SK-N-SH (cell line): ENCODE data around the gene C18orf63. TPM values are rescaled to one million over a fixed set of nuclear protein-coding genes. Genes with fewer than 3 reads are reported as not detected.

ENCODE experiments used
- CTCF ChIA-PET: fragments of 300-600, 350-600 bp; formaldehyde crosslinking; extraction: SDS; loops from one replicate; lab custom pipeline; 2021; lab: Yijun Ruan, JAX
- POLR2A ChIA-PET: fragments of 350-600 bp; sonication (Branson Sonifier 250); formaldehyde crosslinking; extraction: SDS; loops from one replicate; lab custom pipeline; 2020; ENCODE audit warnings: antibody characterized with exemption, inconsistent platforms; lab: Yijun Ruan, JAX
- DNase-seq: peaks from one replicate; pipeline ENCODE4 v3.0.0; 2012
- H2AFZ ChIP-seq: fragments of 200-600 bp; sonication (generic); 2 replicates; pipeline ENCODE4 v1.8.1; 2016; ENCODE audit warnings: antibody characterized with exemption, mild to moderate bottlenecking, low read depth
- H3F3A ChIP-seq: fragments of 200-600 bp; sonication (generic); replicated peaks from 2 replicates; pipeline ENCODE3; 2016; ENCODE audit warnings: antibody characterized with exemption, mild to moderate bottlenecking; ENCODE audit not compliant: insufficient read depth
- H3K27ac ChIP-seq, 2 experiments: fragments of 200-500 bp in 1 of 2; fragments of 200-600 bp in 1 of 2; sonication (Bioruptor generic) in 1 of 2; sonication (generic), shearing (Covaris generic) in 1 of 2; 2 replicates each; pipeline versions ENCODE4 v1.5.1 to v1.6.1; 2014 to 2016; ENCODE audit warnings: low read depth in 2 of 2, inconsistent platforms in 1 of 2, low read length in 1 of 2, mild to moderate bottlenecking in 1 of 2, mixed read lengths in 1 of 2
- H3K27me3 ChIP-seq: fragments of 200-600 bp; sonication (generic), shearing (Covaris generic); 2 replicates; pipeline ENCODE4 v1.6.1; 2016; ENCODE audit warnings: mixed run types; ENCODE audit not compliant: insufficient read depth
- H3K36me3 ChIP-seq, 2 experiments: fragments of 200-500 bp in 1 of 2; fragments of 200-600 bp in 1 of 2; sonication (Bioruptor generic) in 1 of 2; sonication (generic) in 1 of 2; replicated peaks in 1 of 2; 2 replicates each; pipeline versions ENCODE3 to v1.5.1; 2014 to 2016; ENCODE audit warnings: low read length in 1 of 2, mild to moderate bottlenecking in 1 of 2; ENCODE audit not compliant: insufficient read depth in 2 of 2, control insufficient read depth in 1 of 2
- H3K4me1 ChIP-seq, 2 experiments: fragments of 200-500 bp in 1 of 2; fragments of 200-600 bp in 1 of 2; sonication (Bioruptor generic) in 1 of 2; sonication (generic), shearing (Covaris generic) in 1 of 2; 2 replicates each; pipeline versions ENCODE4 v1.5.1 to v1.6.1; 2014 to 2016; ENCODE audit warnings: low read depth in 1 of 2, low read length in 1 of 2, mixed run types in 1 of 2; ENCODE audit not compliant: insufficient read depth in 2 of 2, control insufficient read depth in 1 of 2
- H3K4me2 ChIP-seq: fragments of 200-600 bp; sonication (generic), shearing (Covaris generic); 2 replicates; pipeline ENCODE4 v1.6.1; 2017; ENCODE audit warnings: mixed run types
- H3K4me3 ChIP-seq, 2 experiments: fragments of 200-500 bp in 1 of 2; fragments of 200-600 bp in 1 of 2; sonication (Bioruptor generic) in 1 of 2; sonication (generic), shearing (Covaris generic) in 1 of 2; 2 replicates each; pipeline versions ENCODE4 v1.5.1 to v1.8.1; 2014 to 2016; ENCODE audit warnings: low read depth in 2 of 2, inconsistent platforms in 1 of 2, low read length in 1 of 2, mild to moderate bottlenecking in 1 of 2, mixed read lengths in 1 of 2, moderate library complexity in 1 of 2
- H3K79me2 ChIP-seq: fragments of 200-600 bp; sonication (generic); 2 replicates; pipeline ENCODE4 v1.8.1; 2017; ENCODE audit warnings: mild to moderate bottlenecking; ENCODE audit not compliant: insufficient read depth
- H3K9ac ChIP-seq: fragments of 200-600 bp; sonication (generic); 2 replicates; pipeline ENCODE4 v1.6.1; 2017; ENCODE audit warnings: mixed run types
- H3K9me2 ChIP-seq: fragments of 200-600 bp; sonication (generic); 2 replicates; pipeline ENCODE4 v1.6.1; 2017; ENCODE audit warnings: mixed run types
- H3K9me3 ChIP-seq: fragments of 200-600 bp; sonication (generic); 2 replicates; pipeline ENCODE4 v1.6.1; 2017; ENCODE audit warnings: mixed run types, mild to moderate bottlenecking, moderate library complexity
- H4K20me1 ChIP-seq: fragments of 200-600 bp; sonication (generic); 2 replicates; pipeline ENCODE4 v1.6.1; 2017; ENCODE audit warnings: mild to moderate bottlenecking, mixed run types; ENCODE audit not compliant: insufficient read depth
- ELF1 ChIP-seq: IDR thresholded peaks from 2 replicates; pipeline ENCODE4 v1.4.0; 2012
- EZH2phosphoT487 ChIP-seq: fragments of 200-600 bp; sonication (generic); IDR thresholded peaks from 2 replicates; pipeline ENCODE4 v1.6.1; 2017; ENCODE audit warnings: low read depth, mixed run types, mild to moderate bottlenecking, antibody characterized with exemption, moderate library complexity, borderline replicate concordance
- FOSL2 ChIP-seq: IDR thresholded peaks from 2 replicates; pipeline ENCODE4 v1.4.0; 2012; ENCODE audit warnings: low read depth, mild to moderate bottlenecking, moderate library complexity, borderline replicate concordance
- FOXJ3 ChIP-seq: sonication (generic); formaldehyde crosslinking; IDR thresholded peaks from 2 replicates; pipeline ENCODE4 v1.5.1; 2020; ENCODE audit warnings: mild to moderate bottlenecking, missing genetic modification reagents
- FOXM1 ChIP-seq: IDR thresholded peaks from 2 replicates; pipeline ENCODE4 v1.4.0; 2012; ENCODE audit warnings: low read depth, mild to moderate bottlenecking
- GABPA ChIP-seq: IDR thresholded peaks from 2 replicates; pipeline ENCODE4 v1.4.0; 2012; ENCODE audit warnings: low read depth, mild to moderate bottlenecking
- GATA2 ChIP-seq: sonication (generic); formaldehyde crosslinking; IDR thresholded peaks from 2 replicates; pipeline ENCODE4 v1.5.0; 2020; ENCODE audit warnings: mild to moderate bottlenecking, missing genetic modification reagents
- IRF3 ChIP-seq: fragments of 150-350 bp; IDR thresholded peaks from 2 replicates; pipeline ENCODE4 v1.6.1; 2016; ENCODE audit warnings: mild to moderate bottlenecking, low read depth, low read length
- JUND ChIP-seq: IDR thresholded peaks from 2 replicates; pipeline ENCODE4 v1.4.0; 2012
- MXI1 ChIP-seq: IDR thresholded peaks from 2 replicates; pipeline ENCODE4 v1.6.1; 2012; ENCODE audit warnings: mild to moderate bottlenecking, low read depth, low read length, improper control_type of control experiment
- NFIC ChIP-seq: IDR thresholded peaks from 2 replicates; pipeline ENCODE4 v1.4.0; 2012; ENCODE audit warnings: borderline replicate concordance
- RAD21 ChIP-seq: IDR thresholded peaks from 2 replicates; pipeline ENCODE4 v1.6.1; 2012; ENCODE audit warnings: mild to moderate bottlenecking, low read length
- RCOR1 ChIP-seq: fragments of 150-350 bp; IDR thresholded peaks from 2 replicates; pipeline ENCODE4 v1.6.1; 2017; ENCODE audit warnings: antibody characterized with exemption, low read length
- RFX5 ChIP-seq: IDR thresholded peaks from 2 replicates; pipeline ENCODE4 v1.6.1; 2012; ENCODE audit warnings: mild to moderate bottlenecking, improper control_type of control experiment, low read length
- RXRA ChIP-seq: IDR thresholded peaks from 2 replicates; pipeline ENCODE4 v1.4.0; 2012; ENCODE audit warnings: low read depth, mild to moderate bottlenecking, borderline replicate concordance
- SIN3A ChIP-seq: IDR thresholded peaks from 2 replicates; pipeline ENCODE4 v1.6.1; 2012; ENCODE audit warnings: low read depth, mild to moderate bottlenecking, low read length, moderate library complexity, borderline replicate concordance
- SMC3 ChIP-seq: IDR thresholded peaks from 2 replicates; pipeline ENCODE4 v1.6.1; 2012; ENCODE audit warnings: low read depth, low read length, improper control_type of control experiment
- TAF1 ChIP-seq: IDR thresholded peaks from 2 replicates; pipeline ENCODE4 v1.6.1; 2012; ENCODE audit warnings: low read depth, mild to moderate bottlenecking, low read length, moderate library complexity, borderline replicate concordance
- YY1 ChIP-seq: IDR thresholded peaks from 2 replicates; pipeline ENCODE4 v1.4.0; 2012; ENCODE audit warnings: low read depth, mild to moderate bottlenecking
- ZBTB33 ChIP-seq: IDR thresholded peaks from 2 replicates; pipeline ENCODE4 v1.4.0; 2012; ENCODE audit warnings: low read depth, borderline replicate concordance
- WGBS: methylation state at CpG from one replicate; pipeline ENCODE4 v1.1.6; 2017; ENCODE audit warnings: low lambda C conversion rate; 5-methylcytosine and 5-hydroxymethylcytosine counted together
- polyA plus RNA-seq, 3 experiments: library from polyadenylated mRNA; depleted of rRNA; stranded (reverse); fragments of >200 nt; gene quantifications; 2 replicates each; pipeline ENCODE4 v1.2.3, GENCODE V29; 2012
- TF ChIP-seq, protein P1 (sequence below): IDR thresholded peaks from 2 replicates; pipeline ENCODE4; 2012

The C18orf63 gene
- polyA plus RNA-seq, 1 of the 3 experiments (the other 2 are of a cell fraction): not detected

DNA sequence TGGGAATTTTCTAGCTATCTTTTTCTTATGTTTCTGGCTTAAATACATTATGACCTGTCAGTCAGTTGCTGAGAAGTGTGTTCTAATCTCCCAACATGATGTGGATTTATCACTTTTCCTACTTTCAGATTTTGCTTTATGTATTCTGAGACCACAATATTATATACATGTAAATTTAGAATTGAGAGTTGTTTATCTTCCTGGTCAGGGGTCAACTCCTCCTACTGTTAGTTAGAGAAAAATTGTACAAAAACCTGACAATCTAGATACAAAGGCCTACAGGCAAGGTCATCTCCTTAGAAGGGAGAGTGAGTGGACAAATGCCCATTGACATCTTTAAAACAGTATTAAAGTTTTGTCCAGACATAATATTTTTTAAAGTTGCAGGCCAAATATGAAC lies 30.6 kb downstream of the C18orf63 start:
- H4K20me1 ChIP-seq: no peaks in the 10 kb centered on the region
- H3K4me2 ChIP-seq: no peak overlapping the region
- H3K9ac ChIP-seq: no peak overlapping the region
- DNase-seq: no peak
- no peaks in the 10 kb centered on the region for H3K36me3 ChIP-seq
- H3K4me1 ChIP-seq: no peaks in the 10 kb centered on the region
- no peak overlapping the region for H3K4me3 ChIP-seq
- H3K9me2 ChIP-seq: no peaks in the 10 kb centered on the region
- H3K27me3 ChIP-seq: no peaks in the 10 kb centered on the region; the same call in 1 of the 2 replicates
- no peaks in the 10 kb centered on the region for H3F3A ChIP-seq
- H3K79me2 ChIP-seq: no peaks in the 10 kb centered on the region
- no peak for TF ChIP-seq JUND
- no peak for TF ChIP-seq NFIC
- no peak for TF ChIP-seq RFX5
- TF ChIP-seq ELF1: no peak
- no peak for TF ChIP-seq YY1
- no peak for TF ChIP-seq RCOR1
- no peak for TF ChIP-seq TAF1
- TF ChIP-seq MXI1: no peak
- TF ChIP-seq, all 33 proteins: peak for 0
- Histone ChIP-seq H3K9me3 (no peaks in the 10 kb centered on the region), H2AFZ (no peak overlapping the region), H3K27ac (no peak overlapping the region)
- ChIA-PET CTCF (interaction anchor here (10.4 kb wide), 1 partner anchor 204 kb away, joined by 88 read pairs; no protein-coding TSS in a partner anchor), POLR2A (no interaction called here)

GRCh38 chr18:74348581-74348980 lies 32.9 kb downstream of the C18orf63 start:
- H3K9me2 ChIP-seq: no peaks in the 10 kb centered on the region
- H3K79me2 ChIP-seq: no peaks in the 10 kb centered on the region
- no peaks in the 10 kb centered on the region for H3F3A ChIP-seq
- H4K20me1 ChIP-seq: no peaks in the 10 kb centered on the region
- ChIA-PET CTCF (interaction anchor here (2.5 to 10.4 kb wide), 3 partner anchors 145 to 202 kb away, joined by 10 to 88 read pairs (median 11); no protein-coding TSS in a partner anchor), POLR2A (no interaction called here)
- no peak overlapping the region for H3K27ac ChIP-seq
- H2AFZ ChIP-seq: no peak overlapping the region
- no peak for DNase-seq
- no peaks in the 10 kb centered on the region for H3K36me3 ChIP-seq
- no peaks in the 10 kb centered on the region; the same call in 1 of the 2 replicates for H3K27me3 ChIP-seq
- 3% methylated on average over 2 of the region's 2 CpGs for WGBS
- H3K4me3 ChIP-seq: no peak overlapping the region
- H3K9me3 ChIP-seq: no peaks in the 10 kb centered on the region
- TF ChIP-seq GATA2 (CRISPR knock-in tag): no peak
- TF ChIP-seq ZBTB33: no peak
- TF ChIP-seq GABPA: no peak
- TF ChIP-seq FOXJ3 (CRISPR knock-in tag): no peak
- no peak for TF ChIP-seq NFIC
- no peak for TF ChIP-seq FOXM1
- TF ChIP-seq FOSL2: no peak
- TF ChIP-seq RAD21: no peak
- TF ChIP-seq, protein P1, sequence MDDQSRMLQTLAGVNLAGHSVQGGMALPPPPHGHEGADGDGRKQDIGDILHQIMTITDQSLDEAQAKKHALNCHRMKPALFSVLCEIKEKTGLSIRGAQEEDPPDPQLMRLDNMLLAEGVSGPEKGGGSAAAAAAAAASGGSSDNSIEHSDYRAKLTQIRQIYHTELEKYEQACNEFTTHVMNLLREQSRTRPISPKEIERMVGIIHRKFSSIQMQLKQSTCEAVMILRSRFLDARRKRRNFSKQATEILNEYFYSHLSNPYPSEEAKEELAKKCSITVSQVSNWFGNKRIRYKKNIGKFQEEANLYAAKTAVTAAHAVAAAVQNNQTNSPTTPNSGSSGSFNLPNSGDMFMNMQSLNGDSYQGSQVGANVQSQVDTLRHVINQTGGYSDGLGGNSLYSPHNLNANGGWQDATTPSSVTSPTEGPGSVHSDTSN: no peak
- TF ChIP-seq JUND: no peak
- no peak for TF ChIP-seq EZH2phosphoT487
- TF ChIP-seq IRF3: no peak
- TF ChIP-seq SIN3A: no peak
- TF ChIP-seq SMC3: no peak
- no peak for TF ChIP-seq RCOR1
- TF ChIP-seq TAF1: no peak
- no peak for TF ChIP-seq RFX5
- no peak for TF ChIP-seq RXRA
- no peaks in the 10 kb centered on the region for H3K4me1 ChIP-seq
- H3K4me2 ChIP-seq: no peak overlapping the region
- no peak overlapping the region for H3K9ac ChIP-seq
